Subcutaneous abdominal adipose tissue (tissue), 5 donors: Measurements from ENCODE around the gene ASXL1.

Experiments used
- H3K27ac ChIP-seq: one replicate; pipeline ENCODE4 v1.7.0; 2013; ENCODE audit warnings: low read depth, mild to moderate bottlenecking, inconsistent platforms, low read length, moderate library complexity
- H3K27me3 ChIP-seq, 5 donors: one replicate each; pipeline ENCODE4 v1.7.0; 2013; ENCODE audit warnings: low read length in 5 of 5, inconsistent platforms in 1 of 5; ENCODE audit not compliant: control insufficient read depth in 5 of 5, insufficient read depth in 4 of 5
- H3K36me3 ChIP-seq, 5 donors: one replicate each; pipeline ENCODE4 v1.7.0; 2013; ENCODE audit warnings: low read length in 5 of 5; ENCODE audit not compliant: control insufficient read depth in 5 of 5, insufficient read depth in 5 of 5
- H3K4me1 ChIP-seq, 5 donors: one replicate each; pipeline ENCODE4 v1.7.0; 2013; ENCODE audit warnings: low read length in 5 of 5, mild to moderate bottlenecking in 3 of 5, moderate library complexity in 1 of 5; ENCODE audit not compliant: control insufficient read depth in 5 of 5, insufficient read depth in 5 of 5
- H3K4me3 ChIP-seq, 5 donors: one replicate each; pipeline ENCODE4 v1.7.0; 2013; ENCODE audit warnings: low read length in 5 of 5, low read depth in 1 of 5
- H3K9ac ChIP-seq, 5 donors: one replicate each; pipeline ENCODE4 v1.7.0; 2013; ENCODE audit warnings: low read length in 5 of 5, mild to moderate bottlenecking in 4 of 5, moderate library complexity in 3 of 5
- H3K9me3 ChIP-seq, 5 donors: one replicate each; pipeline ENCODE4 v1.7.0; 2013; ENCODE audit warnings: low read length in 5 of 5; ENCODE audit not compliant: control insufficient read depth in 5 of 5
- donor health status: healthy.
- donor health status: healthy.
- donor health status: healthy.
- donor health status: healthy.
- donor health status: healthy.

The ASXL1 gene

DNA sequence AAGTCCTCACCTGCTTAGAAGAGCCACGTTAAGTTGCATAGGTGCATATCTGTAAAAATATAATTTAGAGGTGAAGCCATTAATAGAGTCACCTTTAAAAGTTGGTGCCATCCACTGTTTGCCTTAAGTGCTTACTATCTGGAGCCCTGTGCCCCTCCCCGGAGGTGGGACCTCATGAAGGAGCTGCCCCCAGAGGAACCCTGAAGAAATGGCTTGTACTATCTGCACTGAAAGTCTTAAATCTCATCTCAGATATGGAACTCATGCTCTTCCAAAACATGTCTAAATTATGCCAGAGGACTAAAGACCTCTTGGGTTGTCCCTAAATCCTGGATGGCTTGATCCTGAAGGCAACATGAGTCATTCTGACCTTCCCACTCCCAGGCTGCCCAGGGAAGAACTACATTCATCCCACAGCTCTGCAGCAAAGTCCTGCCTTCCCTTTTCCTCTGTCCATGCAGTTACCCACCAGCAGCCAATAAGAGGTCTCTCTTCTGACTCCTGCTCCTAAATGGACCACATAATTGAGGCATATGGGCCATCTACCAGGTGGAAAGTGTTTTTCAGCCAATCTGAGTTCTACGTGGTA is 85.3 kb downstream of the ASXL1 start:
- Histone ChIP-seq H3K9me3 (no peaks in the 10 kb centered on the region), H3K9ac (no peak overlapping the region), H3K27me3 (no peaks in the 10 kb centered on the region), H3K4me1 (peaks cover 10 to 50% (median 42%) of the 10 kb centered on the region in 5 donors), H3K27ac (no peak overlapping the region), H3K36me3 (peaks cover 0 to 65% (median 49%) of the 10 kb centered on the region in 5 donors), H3K4me3 (no peak overlapping the region)

DNA sequence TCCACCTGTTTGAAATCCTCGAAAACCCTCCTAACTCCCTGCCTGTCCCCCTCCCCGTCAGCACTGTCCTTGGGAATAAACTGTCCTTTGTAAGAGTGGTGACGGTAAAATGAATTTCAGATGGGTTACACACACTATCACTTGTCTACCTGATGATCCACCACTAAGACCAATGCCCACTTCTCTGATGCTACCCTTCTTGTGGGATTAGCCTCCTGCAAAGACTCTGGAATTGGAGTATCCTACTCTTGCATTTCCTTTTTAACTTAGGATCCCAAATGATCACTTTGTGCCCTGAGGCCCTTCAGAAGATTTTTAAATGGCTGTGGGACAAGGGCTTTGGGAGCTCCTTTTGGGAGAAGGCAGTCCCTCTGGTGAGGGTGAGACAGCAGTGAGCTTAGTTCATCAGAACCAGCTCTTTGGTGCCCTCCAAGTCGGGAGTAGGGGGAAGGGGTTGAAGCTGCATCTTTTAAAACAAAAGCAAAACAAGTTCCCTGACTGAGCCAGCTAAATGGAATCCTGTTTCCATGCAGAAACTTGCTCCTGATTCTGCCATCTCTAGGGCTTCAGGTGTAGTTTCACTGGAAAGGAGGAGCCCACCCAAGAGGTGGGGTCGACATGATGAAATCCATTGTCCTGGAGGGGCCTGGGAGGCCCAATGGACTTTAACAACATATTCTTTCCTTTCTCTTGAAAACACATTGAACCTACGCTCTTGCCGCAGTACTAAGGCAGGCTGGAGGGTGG is 86.5 kb downstream of the ASXL1 start:
- Histone ChIP-seq H3K9me3 (no peaks in the 10 kb centered on the region), H3K4me3 (no peak overlapping the region), H3K36me3 (peaks cover 0 to 67% (median 37%) of the 10 kb centered on the region in 5 donors), H3K27ac (no peak overlapping the region), H3K9ac (no peak overlapping the region), H3K27me3 (no peaks in the 10 kb centered on the region), H3K4me1 (peaks cover 11 to 45% (median 42%) of the 10 kb centered on the region in 5 donors)

DNA sequence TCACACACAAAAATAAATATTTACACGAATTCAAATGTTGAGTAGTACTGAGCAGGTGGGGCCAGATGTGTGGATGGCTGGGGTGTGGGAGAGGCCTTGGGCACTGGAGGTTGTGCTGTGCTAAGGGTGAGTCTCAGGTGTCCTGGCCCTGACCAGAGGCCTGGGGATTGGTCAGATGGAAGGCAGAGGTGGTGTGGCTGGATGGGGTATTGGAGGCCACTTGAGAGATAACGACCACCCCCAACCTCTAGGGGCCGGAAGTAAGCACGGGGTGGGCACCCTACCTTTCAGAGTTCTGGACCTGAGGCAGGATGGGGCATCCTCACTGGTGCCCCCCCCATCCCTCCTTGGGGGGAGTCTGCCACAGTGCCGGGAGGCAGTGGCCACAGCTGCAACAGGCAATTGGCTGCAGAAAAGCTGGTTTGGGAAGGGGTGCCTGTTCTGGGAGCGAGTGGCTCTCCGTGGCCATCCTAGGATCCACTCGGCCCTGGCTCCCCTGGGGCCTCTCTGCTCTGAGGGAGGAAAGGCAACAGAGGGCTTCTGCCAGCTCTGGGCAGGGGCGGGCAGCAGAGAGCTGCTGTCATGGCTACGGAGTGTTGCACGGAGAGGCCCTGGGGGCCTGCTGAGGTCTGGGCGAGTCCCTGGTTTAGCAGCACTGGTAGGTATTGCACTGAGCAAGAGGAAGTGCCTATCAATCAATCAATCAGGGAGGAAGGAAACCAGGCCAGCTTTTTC is 87.6 kb downstream of the ASXL1 start:
- H3K27me3 ChIP-seq, result no peaks in the 10 kb centered on the region
- no peak overlapping the region for H3K9ac ChIP-seq
- peaks cover 12 to 54% (median 50%) of the 10 kb centered on the region in 5 donors for H3K4me1 ChIP-seq
- no peak overlapping the region for H3K4me3 ChIP-seq
- no peaks in the 10 kb centered on the region for H3K9me3 ChIP-seq
- peaks cover 0 to 77% (median 36%) of the 10 kb centered on the region in 5 donors for H3K36me3 ChIP-seq
- no peak overlapping the region for H3K27ac ChIP-seq

DNA sequence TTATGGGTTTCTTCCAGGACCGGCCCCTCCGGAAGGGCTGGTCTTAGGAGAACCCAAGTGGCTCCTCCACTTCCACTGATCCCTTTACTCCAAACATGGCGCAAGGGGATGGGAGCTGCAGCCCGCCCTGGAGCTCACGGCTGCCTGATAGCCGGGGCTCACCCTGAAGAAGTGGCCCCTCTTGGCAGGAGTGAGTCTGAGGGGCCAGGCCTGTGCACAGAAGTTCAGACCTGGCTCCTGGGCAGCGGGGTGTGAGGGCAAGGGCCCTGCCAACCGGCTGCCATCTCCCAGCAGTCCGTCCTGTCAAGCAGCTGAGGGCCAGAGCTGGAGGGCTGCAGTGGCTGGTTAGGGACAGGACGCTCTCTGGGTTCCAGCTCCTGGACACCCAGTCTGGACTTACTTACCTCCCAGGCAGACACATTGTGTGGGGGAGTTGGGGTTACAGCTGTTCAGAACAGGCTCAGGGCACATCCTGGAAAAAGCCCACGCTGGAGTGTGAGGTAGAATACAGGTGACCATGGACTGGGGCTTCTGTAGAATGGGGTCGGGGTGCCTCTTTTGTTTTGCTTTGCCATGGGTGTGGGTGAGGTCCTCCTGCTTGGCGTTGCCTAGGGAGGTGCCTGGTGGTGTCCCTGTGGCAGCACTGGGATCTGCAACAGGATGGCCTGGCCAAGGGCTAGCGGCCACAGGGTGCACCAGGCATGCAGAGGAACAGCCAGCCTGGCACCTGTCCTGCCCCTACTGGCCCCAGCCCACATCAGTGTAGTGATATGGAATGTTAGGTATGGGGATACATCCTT is 88.4 kb downstream of the ASXL1 start:
- Histone ChIP-seq H3K9ac (peak overlapping the region in 1 of 5 donors; percentile 10), H3K4me3 (no peak overlapping the region), H3K4me1 (peaks cover 12 to 62% (median 52%) of the 10 kb centered on the region in 5 donors), H3K27me3 (no peaks in the 10 kb centered on the region), H3K36me3 (peaks cover 0 to 84% (median 41%) of the 10 kb centered on the region in 5 donors), H3K27ac (no peak overlapping the region), H3K9me3 (no peaks in the 10 kb centered on the region)

DNA sequence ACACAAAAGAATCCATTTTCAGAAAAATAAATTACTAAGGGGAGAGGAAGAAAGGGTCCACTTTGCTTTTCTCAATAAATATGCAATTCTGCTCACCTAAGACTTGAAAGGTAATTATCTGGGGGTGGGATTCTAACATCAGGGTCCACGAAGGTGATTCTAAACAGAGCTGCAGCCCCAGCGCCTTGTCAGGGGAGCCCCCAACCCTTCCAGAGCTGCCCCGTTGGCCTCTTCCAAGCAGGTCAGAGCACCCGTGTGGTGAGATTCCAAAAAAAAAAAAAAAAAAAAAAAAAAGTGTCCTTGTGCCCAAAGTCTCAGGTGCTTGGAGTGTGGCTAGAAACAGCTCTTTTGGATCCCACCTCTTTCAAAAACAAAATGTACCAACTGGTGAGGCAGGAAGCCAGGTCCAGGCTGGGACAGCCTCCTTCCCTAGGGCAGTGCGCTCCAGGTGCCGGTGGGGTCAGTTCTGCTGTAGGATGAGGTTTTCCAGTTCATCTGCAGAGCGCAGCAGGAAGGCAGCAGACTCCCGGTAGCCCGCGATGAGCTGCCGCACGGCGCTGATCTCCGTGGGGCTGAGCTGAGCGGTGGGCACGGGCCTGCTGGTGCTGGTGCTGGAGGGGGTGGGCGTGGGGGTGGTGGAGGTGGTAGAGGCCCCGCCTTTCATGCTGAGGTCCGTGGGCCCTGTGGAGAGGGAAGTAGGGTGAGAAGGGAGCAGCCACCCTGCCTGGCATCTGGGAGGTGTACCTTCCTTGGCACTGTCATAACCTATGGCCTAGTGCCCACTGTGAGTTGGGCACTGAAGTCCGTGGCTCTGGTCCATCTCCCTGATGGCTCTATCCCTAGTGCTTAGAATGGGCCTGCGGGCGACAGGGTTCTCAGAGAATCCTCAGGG is 89.3 kb downstream of the ASXL1 start:
- no peak overlapping the region for H3K27ac ChIP-seq
- H3K36me3 ChIP-seq, result peaks cover 0 to 89% (median 49%) of the 10 kb centered on the region in 5 donors

DNA sequence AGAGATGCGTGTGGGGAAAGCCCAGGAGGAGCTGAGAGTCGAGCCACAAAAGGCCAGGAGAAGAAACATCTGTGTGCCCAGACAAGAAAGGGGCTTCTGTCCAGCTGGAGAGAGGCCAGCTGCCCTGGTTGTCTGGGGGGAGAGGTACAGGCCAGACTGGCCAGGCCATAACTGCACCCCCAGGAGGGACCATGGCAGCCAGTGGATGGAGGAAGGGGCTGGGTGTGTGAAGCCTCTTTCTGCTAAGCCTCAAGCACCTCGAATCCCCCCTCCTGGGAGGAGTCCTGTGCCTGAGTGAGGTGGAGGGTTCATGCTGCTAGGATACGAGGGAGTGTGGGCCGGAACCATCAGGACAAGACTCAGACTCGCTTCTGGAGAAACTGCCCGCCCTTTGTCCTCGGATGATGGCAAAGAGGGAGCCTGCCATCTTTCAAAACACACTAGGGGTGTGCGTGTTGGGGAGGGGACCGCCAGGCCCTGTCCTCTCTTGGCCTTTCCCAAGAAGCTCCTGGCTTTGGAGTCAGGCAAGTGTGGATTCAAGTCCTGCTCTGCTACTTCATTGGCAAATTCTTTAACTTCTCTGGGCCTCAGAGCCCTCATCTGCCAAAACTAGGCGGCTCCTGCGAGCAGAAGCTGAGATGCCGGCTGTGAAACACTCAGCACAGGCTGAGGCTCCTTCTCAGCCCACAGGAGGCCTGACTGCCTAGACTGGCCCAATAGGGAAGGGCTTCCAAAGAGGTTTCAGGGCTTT is 90.3 kb downstream of the ASXL1 start:
- Histone ChIP-seq H3K27me3 (no peaks in the 10 kb centered on the region), H3K4me1 (peaks cover 12 to 64% (median 47%) of the 10 kb centered on the region in 5 donors), H3K9ac (peak overlapping the region in 1 of 5 donors; percentile 26), H3K27ac (no peak overlapping the region), H3K4me3 (no peak overlapping the region), H3K36me3 (peaks cover 0 to 92% (median 60%) of the 10 kb centered on the region in 5 donors), H3K9me3 (no peaks in the 10 kb centered on the region)

More for the DNA sequence above, 89.3 kb downstream of the ASXL1 start:
- H3K9me3 ChIP-seq, result no peaks in the 10 kb centered on the region
- H3K4me3 ChIP-seq, result no peak overlapping the region
- no peaks in the 10 kb centered on the region for H3K27me3 ChIP-seq
- H3K4me1 ChIP-seq, result peaks cover 12 to 68% (median 50%) of the 10 kb centered on the region in 5 donors
- H3K9ac ChIP-seq, result peak overlapping the region in 1 of 5 donors; percentile 26

DNA sequence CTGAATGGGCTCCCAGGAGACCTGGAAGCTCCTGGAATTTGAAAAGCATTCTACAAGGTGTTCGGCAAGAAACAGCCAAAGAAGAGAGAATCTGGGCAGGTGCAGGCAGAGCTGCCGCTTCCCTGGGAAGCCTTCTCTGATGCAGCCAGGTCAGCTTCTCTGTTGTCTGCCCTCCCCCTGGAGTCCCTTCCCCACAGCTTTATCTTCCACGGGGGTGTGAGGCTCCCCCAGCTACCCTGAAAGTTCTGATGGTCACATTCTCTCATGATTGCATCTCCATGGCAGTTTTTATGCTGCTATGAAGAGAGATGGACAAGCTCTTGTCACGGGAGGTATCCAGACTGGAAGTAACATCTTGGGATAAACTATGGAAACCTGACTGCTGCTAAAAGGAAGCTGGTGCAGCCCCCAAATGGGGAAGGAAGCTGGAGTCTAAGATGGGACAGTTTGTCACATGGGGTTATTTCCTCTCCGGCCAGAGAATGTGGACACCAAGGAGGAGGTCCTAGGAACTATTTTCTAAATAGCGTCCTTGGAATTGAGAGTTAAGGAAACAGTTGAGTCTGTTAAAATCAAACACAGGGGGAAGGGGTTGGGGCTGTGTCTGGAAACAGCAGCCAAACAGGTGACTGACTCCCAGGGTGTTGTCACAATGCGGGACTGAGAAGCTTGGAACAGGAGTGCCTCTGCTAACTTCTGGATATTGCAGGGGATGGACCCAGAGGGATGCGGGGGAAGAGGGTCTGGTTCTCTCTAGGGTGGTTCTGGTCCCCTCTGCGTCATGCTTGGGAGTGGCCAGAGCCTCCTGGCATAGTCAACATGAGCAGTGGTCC is 91.1 kb downstream of the ASXL1 start:
- H3K27ac ChIP-seq, result no peak overlapping the region
- peaks cover 12 to 65% (median 47%) of the 10 kb centered on the region in 5 donors for H3K4me1 ChIP-seq
- H3K27me3 ChIP-seq, result no peaks in the 10 kb centered on the region
- H3K4me3 ChIP-seq, result no peak overlapping the region
- peaks cover 0 to 96% (median 62%) of the 10 kb centered on the region in 5 donors for H3K36me3 ChIP-seq
- no peak overlapping the region for H3K9ac ChIP-seq
- no peaks in the 10 kb centered on the region for H3K9me3 ChIP-seq

DNA sequence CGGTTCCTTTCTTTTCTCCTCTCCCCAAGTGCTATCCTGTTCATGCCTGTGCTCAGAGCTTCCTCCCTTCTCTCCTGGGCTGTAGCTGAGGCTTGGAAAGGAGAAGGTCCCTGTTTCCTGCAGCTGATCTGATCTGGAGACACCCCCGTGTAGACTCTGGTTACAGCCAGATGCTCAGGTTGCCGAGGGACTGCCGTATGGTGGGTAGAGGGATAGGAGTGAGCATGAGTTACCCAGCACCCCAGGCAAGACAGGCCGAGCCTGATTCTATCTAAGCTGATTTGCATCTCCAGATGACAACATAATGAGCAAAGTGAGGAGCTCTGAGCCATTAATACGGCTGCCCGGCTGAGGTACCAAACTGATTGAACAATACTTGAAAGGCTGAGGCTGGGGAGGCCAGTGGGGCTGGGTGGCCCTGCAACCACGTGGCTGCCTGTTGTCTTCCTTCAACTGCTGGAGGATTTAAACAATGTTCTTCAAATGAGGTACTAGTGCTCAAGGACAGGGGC is 91.8 kb downstream of the ASXL1 start:
- no peak overlapping the region for H3K4me3 ChIP-seq
- no peak overlapping the region for H3K9ac ChIP-seq
- H3K4me1 ChIP-seq, result peaks cover 12 to 67% (median 47%) of the 10 kb centered on the region in 5 donors
- H3K9me3 ChIP-seq, result no peaks in the 10 kb centered on the region
- H3K36me3 ChIP-seq, result peaks cover 0 to 94% (median 63%) of the 10 kb centered on the region in 5 donors
- no peak overlapping the region for H3K27ac ChIP-seq
- H3K27me3 ChIP-seq, result no peaks in the 10 kb centered on the region
